HG03565 (cell line): Measurements from ENCODE around the gene LRRC10.
"Not testable (repeated sequence)": the region's sequence is repeated elsewhere in the genome, so short reads cannot be mapped to it uniquely, and the experiment has no call there.

Source experiments
- ATAC-seq: cut with Tn5 transposase; IDR thresholded peaks from one replicate; pipeline ENCODE4 v1.9.1; 2021; ENCODE audit warnings: mild to moderate bottlenecking, moderate library complexity; ENCODE audit not compliant: unreplicated experiment

The LRRC10 gene

GRCh38 chr12:69620077-69620476 lies 9.4 kb upstream of the LRRC10 start:
- no peak for ATAC-seq

- ATAC-seq, result no peak
These were observed 8.3 kb upstream of the LRRC10 start for GRCh38 chr12:69619050-69619449.

- ATAC-seq, result no peak
These were observed 5.3 kb upstream of the LRRC10 start for GRCh38 chr12:69616025-69616424.

GRCh38 chr12:69613351-69613750 lies 2.6 kb upstream of the LRRC10 start:
- ATAC-seq, result no peak

- no peak for ATAC-seq
These were observed 581 bp downstream of the LRRC10 start for GRCh38 chr12:69610126-69610525.

GRCh38 chr12:69608114-69608513 lies 2.6 kb downstream of the LRRC10 start:
- ATAC-seq, result no peak

GRCh38 chr12:69604275-69604674 lies 6.4 kb downstream of the LRRC10 start:
- not testable (repeated sequence) for ATAC-seq

- ATAC-seq, result not testable (repeated sequence)
These were observed 7.2 kb downstream of the LRRC10 start for GRCh38 chr12:69603556-69603955.

- ATAC-seq, result no peak
These were observed 7.8 kb downstream of the LRRC10 start for GRCh38 chr12:69602954-69603353.

GRCh38 chr12:69601962-69602685 lies 8.6 kb downstream of the LRRC10 start:
- ATAC-seq, result no peak

- ATAC-seq, result no peak
These were observed 9.9 kb downstream of the LRRC10 start for GRCh38 chr12:69600804-69601203.

- no peak for ATAC-seq
These were observed 12.4 kb downstream of the LRRC10 start for GRCh38 chr12:69598174-69598753.

GRCh38 chr12:69595689-69596088 lies 15.0 kb downstream of the LRRC10 start:
- no peak for ATAC-seq

- no peak for ATAC-seq
These were observed 21.6 kb downstream of the LRRC10 start for GRCh38 chr12:69589082-69589481.

GRCh38 chr12:69588527-69588926 lies 22.2 kb downstream of the LRRC10 start:
- ATAC-seq, result no peak

- ATAC-seq, result peak; percentile 90
These were observed 25.3 kb downstream of the LRRC10 start, which contains the start of gene CCT2 for GRCh38 chr12:69585189-69586062. Gene CCT2, plus strand, starts transcription at chr12:69585459. Its CDS starts 63 bp downstream, at chr12:69585522.

GRCh38 chr12:69583203-69583602 lies 27.5 kb downstream of the LRRC10 start:
- ATAC-seq, result no peak

- ATAC-seq, result no peak
These were observed 30.6 kb downstream of the LRRC10 start for GRCh38 chr12:69580074-69580473.

GRCh38 chr12:69579029-69579428 lies 31.7 kb downstream of the LRRC10 start:
- ATAC-seq, result no peak

- ATAC-seq, result no peak
These were observed 32.4 kb downstream of the LRRC10 start for GRCh38 chr12:69578283-69578682.

GRCh38 chr12:69575346-69575745 lies 35.4 kb downstream of the LRRC10 start:
- no peak for ATAC-seq
